Measurements from ENCODE around the gene FAM81A. TPM values are rescaled to one million over a fixed set of nuclear protein-coding genes. Genes with fewer than 3 reads are reported as not detected.

FAM81A gene
- total RNA-seq, 1 donor from 2014 or later: 0.34 TPM

GRCh38 chr15:59557581-59557980, 119.6 kb downstream of the FAM81A start:
- no peak for DNase-seq (ENCODE audit: low spot score, unreplicated experiment)
- TF ChIP-seq CTCF (IDR thresholded peaks at IDR 0.05; ENCODE audit: unreplicated experiment): no peak
- Mint-ChIP-seq H3K4me3 (ENCODE audit: low read depth) (no peak overlapping the region), H3K4me1 (ENCODE audit: low read depth) (peaks cover 12% of the 10 kb centered on the region), H3K36me3 (ENCODE audit: insufficient read depth) (no peaks in the 10 kb centered on the region), H3K27me3 (no peaks in the 10 kb centered on the region), H3K27ac (no peak overlapping the region), H3K9me3 (ENCODE audit: low read depth) (no peaks in the 10 kb centered on the region)

GRCh38 chr15:59558851-59559250, 120.9 kb downstream of the FAM81A start:
- Mint-ChIP-seq H3K9me3 (ENCODE audit: low read depth) (no peaks in the 10 kb centered on the region), H3K4me3 (ENCODE audit: low read depth) (no peak overlapping the region), H3K4me1 (ENCODE audit: low read depth) (peaks cover 9% of the 10 kb centered on the region), H3K27ac (no peak overlapping the region), H3K36me3 (ENCODE audit: insufficient read depth) (no peaks in the 10 kb centered on the region), H3K27me3 (no peaks in the 10 kb centered on the region)
- no peak for DNase-seq (ENCODE audit: low spot score, unreplicated experiment)
- TF ChIP-seq CTCF (IDR thresholded peaks at IDR 0.05; ENCODE audit: unreplicated experiment): no peak

- no peak overlapping the region for H3K4me3 Mint-ChIP-seq (ENCODE audit: low read depth)
- no peaks in the 10 kb centered on the region for H3K36me3 Mint-ChIP-seq (ENCODE audit: insufficient read depth)
- H3K9me3 Mint-ChIP-seq (ENCODE audit: low read depth): no peaks in the 10 kb centered on the region
- no peak overlapping the region for H3K27ac Mint-ChIP-seq
- no peaks in the 10 kb centered on the region for H3K4me1 Mint-ChIP-seq (ENCODE audit: low read depth)
- no peak for DNase-seq (ENCODE audit: low spot score, unreplicated experiment)
- TF ChIP-seq CTCF (IDR thresholded peaks at IDR 0.05; ENCODE audit: unreplicated experiment): no peak
- H3K27me3 Mint-ChIP-seq: no peaks in the 10 kb centered on the region
These were observed 123.6 kb downstream of the FAM81A start for GRCh38 chr15:59561547-59561946.

- Mint-ChIP-seq H3K4me3 (ENCODE audit: low read depth) (no peak overlapping the region), H3K4me1 (ENCODE audit: low read depth) (no peaks in the 10 kb centered on the region), H3K27me3 (no peaks in the 10 kb centered on the region), H3K9me3 (ENCODE audit: low read depth) (no peaks in the 10 kb centered on the region), H3K36me3 (ENCODE audit: insufficient read depth) (no peaks in the 10 kb centered on the region), H3K27ac (no peak overlapping the region)
- no peak for DNase-seq (ENCODE audit: low spot score, unreplicated experiment)
- no peak for TF ChIP-seq CTCF (IDR thresholded peaks at IDR 0.05; ENCODE audit: unreplicated experiment)
These were observed 124.6 kb downstream of the FAM81A start for GRCh38 chr15:59562448-59563186.

GRCh38 chr15:59565299-59565698, 127.3 kb downstream of the FAM81A start:
- no peak for TF ChIP-seq CTCF (IDR thresholded peaks at IDR 0.05; ENCODE audit: unreplicated experiment)
- DNase-seq (ENCODE audit: low spot score, unreplicated experiment): no peak
- Mint-ChIP-seq H3K27me3 (no peaks in the 10 kb centered on the region), H3K4me3 (ENCODE audit: low read depth) (no peak overlapping the region), H3K9me3 (ENCODE audit: low read depth) (no peaks in the 10 kb centered on the region), H3K27ac (no peak overlapping the region), H3K36me3 (ENCODE audit: insufficient read depth) (no peaks in the 10 kb centered on the region), H3K4me1 (ENCODE audit: low read depth) (peaks cover 6% of the 10 kb centered on the region)

Data from progenitor cell of endocrine pancreas (in vitro differentiated cells).